Osteocyte (in vitro differentiated cells): ENCODE data around the gene APOC3. TPM values are rescaled to one million over a fixed set of nuclear protein-coding genes. Genes with fewer than 3 reads are reported as not detected.

Experiments
- DNase-seq: peaks from one replicate; pipeline ENCODE4 v3.0.0; 2021; ENCODE audit warnings: mixed read lengths; ENCODE audit not compliant: unreplicated experiment; ENCODE audit errors: extremely low spot score
- H3K27ac Mint-ChIP-seq: one replicate; pipeline ENCODE4 v1.8.0; 2021; ENCODE audit warnings: mild to moderate bottlenecking, mixed read lengths; ENCODE audit not compliant: unreplicated experiment
- H3K27me3 Mint-ChIP-seq: one replicate; pipeline ENCODE4 v1.8.0; 2021; ENCODE audit warnings: mixed read lengths; ENCODE audit not compliant: unreplicated experiment
- H3K36me3 Mint-ChIP-seq: one replicate; pipeline ENCODE4 v1.8.0; 2021; ENCODE audit warnings: mixed read lengths; ENCODE audit not compliant: unreplicated experiment
- H3K4me1 Mint-ChIP-seq: one replicate; pipeline ENCODE4 v1.8.0; 2021; ENCODE audit warnings: mixed read lengths; ENCODE audit not compliant: unreplicated experiment
- H3K4me3 Mint-ChIP-seq: one replicate; pipeline ENCODE4 v1.8.0; 2021; ENCODE audit warnings: mild to moderate bottlenecking, moderate library complexity, mixed read lengths; ENCODE audit not compliant: unreplicated experiment
- H3K9me3 Mint-ChIP-seq: one replicate; pipeline ENCODE4 v1.8.0; 2021; ENCODE audit warnings: mixed read lengths; ENCODE audit not compliant: unreplicated experiment
- CTCF ChIP-seq: fragments of 200-600 bp; sonication (generic); IDR thresholded peaks from 2 replicates; pipeline ENCODE4 v1.5.0; 2021; ENCODE audit warnings: antibody characterized with exemption, mild to moderate bottlenecking, moderate library complexity
- total RNA-seq: library from RNA; stranded (reverse); gene quantifications from 2 replicates; pipeline ENCODE4 v1.2.1, GENCODE V29; 2021

APOC3 gene
- total RNA-seq, 1 donor from 2014 or later, result not detected

DNA sequence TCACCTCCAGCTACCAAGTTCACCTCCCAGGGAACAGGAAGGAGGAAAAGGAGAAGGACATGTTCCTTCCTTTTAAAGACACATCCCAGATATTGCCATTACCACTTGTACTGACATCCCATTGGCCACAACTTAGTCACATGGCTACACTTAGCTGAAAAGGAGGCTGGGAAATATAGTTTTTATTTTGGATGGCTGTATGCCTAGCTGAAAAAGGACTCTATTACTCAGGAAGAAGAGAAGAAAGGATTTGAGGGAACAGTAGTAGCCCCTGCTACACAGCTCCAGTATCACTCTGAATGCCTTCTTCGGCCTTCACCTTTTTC is 36.0 kb upstream of the APOC3 start:
- Mint-ChIP-seq H3K4me1 (no peaks in the 10 kb centered on the region), H3K4me3 (no peak overlapping the region), H3K9me3 (no peaks in the 10 kb centered on the region), H3K36me3 (no peaks in the 10 kb centered on the region), H3K27me3 (peaks cover 4% of the 10 kb centered on the region), H3K27ac (no peak overlapping the region)
- no peak for DNase-seq
- no peak for TF ChIP-seq CTCF

DNA sequence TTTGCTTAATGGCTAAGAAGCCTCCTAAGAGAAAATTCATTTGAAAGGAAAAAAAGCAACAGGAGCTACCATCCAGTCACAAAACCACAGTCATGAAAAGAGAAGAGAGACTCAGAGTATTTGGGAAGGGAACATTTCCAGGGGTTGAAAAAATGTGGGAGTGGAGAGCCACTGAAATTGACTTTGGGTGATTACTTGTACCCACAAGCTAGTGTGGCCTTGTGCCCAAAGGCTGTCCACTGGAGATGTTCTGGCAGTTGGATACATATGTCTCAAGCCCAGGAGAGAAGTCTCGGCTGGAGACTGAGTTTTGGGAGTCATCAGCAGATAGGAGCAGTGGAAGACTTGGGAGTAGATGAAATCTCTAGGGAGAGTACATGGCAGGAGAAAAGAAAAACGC is 34.9 kb upstream of the APOC3 start:
- Mint-ChIP-seq H3K36me3 (no peaks in the 10 kb centered on the region), H3K9me3 (no peaks in the 10 kb centered on the region), H3K27me3 (peaks cover 14% of the 10 kb centered on the region), H3K27ac (no peak overlapping the region), H3K4me3 (no peak overlapping the region), H3K4me1 (no peaks in the 10 kb centered on the region)
- no peak for TF ChIP-seq CTCF
- DNase-seq, result no peak

- Mint-ChIP-seq H3K4me3 (no peak overlapping the region), H3K27ac (no peak overlapping the region), H3K4me1 (no peaks in the 10 kb centered on the region), H3K9me3 (no peaks in the 10 kb centered on the region), H3K27me3 (peaks cover 23% of the 10 kb centered on the region), H3K36me3 (no peaks in the 10 kb centered on the region)
- DNase-seq, result no peak
- TF ChIP-seq CTCF, result no peak
These were observed 33.2 kb upstream of the APOC3 start for GRCh38 chr11:116796548-116796947.

DNA sequence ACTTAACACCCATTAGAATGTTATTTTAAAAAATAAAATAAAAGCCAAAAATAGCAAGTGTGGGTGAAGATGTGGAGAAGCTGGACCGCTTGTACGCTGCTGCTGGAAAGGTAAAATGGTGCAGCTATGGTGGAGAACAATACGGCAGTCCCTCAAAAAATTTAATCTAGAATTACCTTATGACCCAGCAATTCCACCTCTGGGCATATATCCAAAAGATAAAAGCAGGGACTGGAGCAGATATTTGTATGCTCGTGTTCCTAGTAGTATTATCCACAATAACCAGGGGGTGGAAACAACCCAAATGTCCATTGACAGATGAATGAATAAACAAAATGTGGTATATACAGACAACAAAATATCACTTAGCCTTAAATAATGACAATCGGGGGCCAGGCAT is 31.9 kb upstream of the APOC3 start:
- DNase-seq, result no peak
- H3K4me1 Mint-ChIP-seq, result no peaks in the 10 kb centered on the region
- no peak for TF ChIP-seq CTCF
- no peaks in the 10 kb centered on the region for H3K36me3 Mint-ChIP-seq
- H3K27ac Mint-ChIP-seq, result no peak overlapping the region
- no peaks in the 10 kb centered on the region for H3K9me3 Mint-ChIP-seq
- no peak overlapping the region for H3K4me3 Mint-ChIP-seq
- peaks cover 31% of the 10 kb centered on the region for H3K27me3 Mint-ChIP-seq

DNA sequence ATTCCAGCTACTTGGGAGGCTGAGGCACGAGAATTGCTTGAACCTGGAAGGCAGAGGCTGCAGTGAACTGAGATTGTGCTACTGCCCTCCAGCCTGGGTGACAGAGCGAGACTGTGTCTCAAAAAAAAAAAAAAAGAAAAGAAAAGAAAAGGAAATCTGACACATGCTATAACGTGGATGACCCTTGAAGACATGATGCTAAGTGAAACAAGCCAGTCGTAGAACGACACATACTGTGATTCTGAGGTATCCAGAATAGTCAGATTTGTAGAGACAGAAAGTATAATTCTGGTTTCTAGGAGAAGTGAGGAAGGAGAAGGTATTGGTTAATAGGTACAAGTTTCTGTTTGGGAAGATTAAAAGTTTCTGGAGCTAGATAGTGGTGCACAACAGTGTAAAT is 31.3 kb upstream of the APOC3 start:
- no peak for DNase-seq
- Mint-ChIP-seq H3K36me3 (no peaks in the 10 kb centered on the region), H3K9me3 (no peaks in the 10 kb centered on the region), H3K27ac (no peak overlapping the region), H3K4me3 (no peak overlapping the region), H3K27me3 (peaks cover 33% of the 10 kb centered on the region), H3K4me1 (no peaks in the 10 kb centered on the region)
- no peak for TF ChIP-seq CTCF
